HEK293T (cell line): ENCODE data around the gene SOX18.
A peak's percentile ranks its signal among the peaks of the same experiment; 100 is the strongest.
"Not testable (repeated sequence)": the region's sequence is repeated elsewhere in the genome, so short reads cannot be mapped to it uniquely, and the experiment has no call there.

Experiments used
- CTCF ChIA-PET: fragments of 350-600 bp; formaldehyde crosslinking; extraction: SDS; loops from one replicate; lab custom pipeline; 2021; ENCODE audit warnings: antibody characterized with exemption, inconsistent platforms; lab: Yijun Ruan, JAX
- POLR2A ChIA-PET: fragments of 350-600 bp; formaldehyde crosslinking; extraction: SDS; loops from one replicate; lab custom pipeline; 2020; ENCODE audit warnings: antibody characterized with exemption, inconsistent platforms; lab: Yijun Ruan, JAX
- DNase-seq: peaks from one replicate; pipeline ENCODE4 v3.0.0; 2012; ENCODE audit warnings: mixed read lengths; ENCODE audit errors: extremely low spot score
- ARNT ChIP-seq: fragments of 450-650 bp; IDR thresholded peaks from 2 replicates; pipeline ENCODE4 v1.6.1; 2017; ENCODE audit warnings: mild to moderate bottlenecking
- BHLHE40 ChIP-seq: fragments of 450-650 bp; IDR thresholded peaks from 2 replicates; pipeline ENCODE4 v1.6.1; 2016; ENCODE audit warnings: mild to moderate bottlenecking, moderate library complexity, borderline replicate concordance
- CTBP1 ChIP-seq: fragments of 450-650 bp; IDR thresholded peaks from 2 replicates; pipeline ENCODE4 v1.6.1; 2016; ENCODE audit warnings: borderline replicate concordance
- ELF4 ChIP-seq: fragments of 450-650 bp; IDR thresholded peaks from 2 replicates; pipeline ENCODE4 v1.6.1; 2017; ENCODE audit warnings: antibody characterized with exemption
- FOXA1 ChIP-seq: fragments of 450-650 bp; IDR thresholded peaks from 2 replicates; pipeline ENCODE4 v1.6.1; 2016; ENCODE audit warnings: mild to moderate bottlenecking
- FOXK2 ChIP-seq: fragments of 450-650 bp; IDR thresholded peaks from 2 replicates; pipeline ENCODE4 v1.6.1; 2016; ENCODE audit warnings: mild to moderate bottlenecking
- FOXM1 ChIP-seq: fragments of 450-650 bp; IDR thresholded peaks from 2 replicates; pipeline ENCODE4 v1.6.1; 2017; ENCODE audit warnings: mild to moderate bottlenecking, borderline replicate concordance
- HDGF ChIP-seq: fragments of 450-650 bp; IDR thresholded peaks from 2 replicates; pipeline ENCODE4 v1.6.1; 2017; ENCODE audit warnings: antibody characterized with exemption, borderline replicate concordance
- L3MBTL2 ChIP-seq: fragments of 450-650 bp; conservative IDR thresholded peaks from 2 replicates; pipeline ENCODE4 v1.6.1; 2016; ENCODE audit warnings: mild to moderate bottlenecking
- LEF1 ChIP-seq: fragments of 450-650 bp; IDR thresholded peaks from 2 replicates; pipeline ENCODE4 v1.6.1; 2017; ENCODE audit warnings: mild to moderate bottlenecking, borderline replicate concordance
- NFRKB ChIP-seq: fragments of 450-650 bp; IDR thresholded peaks from 2 replicates; pipeline ENCODE4 v1.6.1; 2016; ENCODE audit warnings: mild to moderate bottlenecking, moderate library complexity
- SP1 ChIP-seq: fragments of 450-650 bp; IDR thresholded peaks from 2 replicates; pipeline ENCODE4 v1.6.1; 2017
- SUZ12 ChIP-seq: fragments of 450-650 bp; IDR thresholded peaks from 2 replicates; pipeline ENCODE4 v1.6.1; 2016; ENCODE audit warnings: mild to moderate bottlenecking
- TARDBP ChIP-seq: fragments of 450-650 bp; IDR thresholded peaks from 2 replicates; pipeline ENCODE4 v1.6.1; 2016
- ZNF384 ChIP-seq: fragments of 450-650 bp; IDR thresholded peaks from 2 replicates; pipeline ENCODE4 v1.6.1; 2016
- TF ChIP-seq, protein P1 (sequence below): fragments of 450-650 bp; IDR thresholded peaks from 2 replicates; pipeline ENCODE4 v1.6.1; 2016

SOX18 gene

GRCh38 chr20:64093013-64093503, 43.6 kb upstream of the SOX18 start:
- no peak for DNase-seq
- ChIA-PET POLR2A (interaction anchor here (0.5 to 0.7 kb wide), 2 partner anchors 30 to 182 kb away, joined by 3 read pairs; no protein-coding TSS in a partner anchor), CTCF (no interaction called here)
- TF ChIP-seq L3MBTL2 = no peak

DNA sequence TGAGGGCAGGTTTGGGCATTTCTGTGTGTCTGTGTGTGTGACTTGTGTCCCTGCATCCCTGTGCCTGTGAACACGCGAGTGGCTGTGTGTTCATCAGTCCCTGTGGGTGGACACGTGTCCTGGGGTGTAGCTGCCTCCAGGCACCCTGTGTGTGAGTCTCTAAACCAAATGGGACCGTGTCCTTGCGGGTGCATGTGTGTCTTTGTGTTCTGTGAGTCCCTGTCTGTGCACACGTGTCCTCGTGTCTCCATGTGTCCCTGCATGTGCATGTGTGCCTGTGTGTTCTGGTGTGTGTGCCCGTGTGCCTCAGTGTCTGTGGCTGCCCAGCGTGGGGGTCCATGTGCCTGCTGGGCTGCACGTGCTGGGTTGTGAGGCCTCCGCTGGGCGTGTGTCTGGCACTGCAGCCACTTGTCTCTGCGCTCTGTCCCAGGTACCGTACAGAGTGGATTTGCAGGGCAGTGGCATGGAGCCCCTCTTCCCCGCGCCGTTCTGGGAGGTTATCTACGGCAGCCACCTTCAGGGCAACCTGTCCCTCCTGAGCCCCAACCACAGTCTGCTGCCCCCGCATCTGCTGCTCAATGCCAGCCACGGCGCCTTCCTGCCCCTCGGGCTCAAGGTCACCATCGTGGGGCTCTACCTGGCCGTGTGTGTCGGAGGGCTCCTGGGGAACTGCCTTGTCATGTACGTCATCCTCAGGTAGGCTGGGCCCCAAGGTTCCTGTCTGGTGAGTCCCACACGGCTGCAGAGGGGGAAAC, 43.0 kb upstream of the SOX18 start:
- ChIA-PET CTCF (no interaction called here), POLR2A (no interaction called here)
- TF ChIP-seq CTBP1 (no peak), TARDBP (no peak)
- no peak for DNase-seq

GRCh38 chr20:64091770-64092169, 42.3 kb upstream of the SOX18 start:
- TF ChIP-seq ELF4 = no peak
- no peak for TF ChIP-seq TARDBP
- no peak for TF ChIP-seq HDGF
- no peak for TF ChIP-seq LEF1
- TF ChIP-seq NFRKB = no peak
- TF ChIP-seq SP1 = no peak
- no peak for TF ChIP-seq SUZ12
- TF ChIP-seq FOXM1 = no peak
- TF ChIP-seq BHLHE40 = no peak
- TF ChIP-seq FOXA1 = no peak
- TF ChIP-seq ZNF384 = no peak
- TF ChIP-seq FOXK2 = no peak
- TF ChIP-seq ARNT = no peak
- no peak for TF ChIP-seq L3MBTL2
- no peak for TF ChIP-seq CTBP1
- TF ChIP-seq, protein P1, sequence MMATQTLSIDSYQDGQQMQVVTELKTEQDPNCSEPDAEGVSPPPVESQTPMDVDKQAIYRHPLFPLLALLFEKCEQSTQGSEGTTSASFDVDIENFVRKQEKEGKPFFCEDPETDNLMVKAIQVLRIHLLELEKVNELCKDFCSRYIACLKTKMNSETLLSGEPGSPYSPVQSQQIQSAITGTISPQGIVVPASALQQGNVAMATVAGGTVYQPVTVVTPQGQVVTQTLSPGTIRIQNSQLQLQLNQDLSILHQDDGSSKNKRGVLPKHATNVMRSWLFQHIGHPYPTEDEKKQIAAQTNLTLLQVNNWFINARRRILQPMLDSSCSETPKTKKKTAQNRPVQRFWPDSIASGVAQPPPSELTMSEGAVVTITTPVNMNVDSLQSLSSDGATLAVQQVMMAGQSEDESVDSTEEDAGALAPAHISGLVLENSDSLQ = no peak
- CTCF ChIA-PET = no interaction called here
- no peak for DNase-seq
- POLR2A ChIA-PET = no interaction called here

DNA sequence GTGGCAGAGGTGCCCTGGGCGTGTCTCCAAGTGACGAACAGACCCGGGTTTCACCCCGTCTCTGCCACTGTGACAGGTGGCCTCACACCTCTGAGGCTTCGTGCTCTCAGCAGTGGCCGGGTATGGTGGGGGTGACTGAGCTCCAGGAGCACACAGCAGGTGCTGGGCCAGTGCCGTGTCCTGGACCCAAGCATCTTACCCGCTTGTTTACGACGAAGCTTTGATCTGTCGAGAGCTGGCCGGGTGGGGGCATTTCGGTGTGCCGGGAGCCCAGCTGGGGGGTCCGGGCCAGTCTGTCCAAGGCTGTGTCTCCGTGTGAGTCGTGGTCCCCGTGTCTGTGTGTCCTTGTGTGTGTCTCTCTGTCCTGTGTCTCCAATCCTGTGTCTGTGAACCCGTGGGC, 41.9 kb upstream of the SOX18 start:
- no peak for TF ChIP-seq SP1
- TF ChIP-seq HDGF = no peak
- TF ChIP-seq CTBP1 = no peak
- TF ChIP-seq ELF4 = no peak
- TF ChIP-seq BHLHE40 = no peak
- no peak for TF ChIP-seq L3MBTL2
- TF ChIP-seq, protein P1 = no peak
- no peak for TF ChIP-seq TARDBP
- no peak for TF ChIP-seq NFRKB
- DNase-seq = no peak
- ChIA-PET CTCF (no interaction called here), POLR2A (no interaction called here)

DNA sequence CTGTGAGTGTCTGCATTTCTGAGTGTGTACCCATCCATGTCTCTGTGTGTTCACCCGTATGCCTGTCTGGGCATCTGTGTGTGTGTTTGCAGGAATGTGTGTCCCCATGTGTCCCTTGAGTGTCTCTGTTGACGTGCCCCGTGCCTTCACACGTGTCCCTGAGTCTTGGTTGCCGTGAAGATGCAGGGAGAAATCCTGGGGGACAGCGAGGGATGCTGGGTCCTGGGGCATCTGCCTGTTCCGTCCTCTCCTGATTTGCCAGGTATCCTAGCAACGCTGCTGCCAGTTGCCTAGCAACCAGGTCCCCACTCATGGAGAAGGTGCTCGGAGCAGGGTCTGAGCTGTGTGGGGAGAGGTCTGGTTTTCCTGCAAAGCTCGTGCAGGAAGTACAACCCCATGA, 40.7 kb upstream of the SOX18 start:
- POLR2A ChIA-PET = no interaction called here
- CTCF ChIA-PET = no interaction called here
- TF ChIP-seq BHLHE40 (no peak), L3MBTL2 (no peak), HDGF (no peak), ELF4 (no peak), SP1 (no peak), FOXK2 (no peak), FOXM1 (no peak), LEF1 (no peak), NFRKB (no peak), SUZ12 (no peak), ARNT (no peak), CTBP1 (no peak), ZNF384 (no peak), FOXA1 (no peak), TARDBP (no peak)
- TF ChIP-seq, protein P1 = no peak
- DNase-seq = peak; percentile 39

- CTCF ChIA-PET, POLR2A ChIA-PET, DNase-seq: not testable (repeated sequence)
Observed at GRCh38 chr20:64088586-64088985, 39.1 kb upstream of the SOX18 start.

GRCh38 chr20:64087226-64087825, 37.9 kb upstream of the SOX18 start:
- POLR2A ChIA-PET, CTCF ChIA-PET, DNase-seq: not testable (repeated sequence)
